GM18870 (cell line): ENCODE data around the gene CEL.
"Not testable (repeated sequence)": the region's sequence is repeated elsewhere in the genome, so short reads cannot be mapped to it uniquely, and the experiment has no call there.

ENCODE experiments used
- ATAC-seq: cut with Tn5 transposase; IDR thresholded peaks from one replicate; pipeline ENCODE4 v1.9.1; 2021; ENCODE audit warnings: moderate library complexity; ENCODE audit not compliant: unreplicated experiment

Gene CEL

DNA sequence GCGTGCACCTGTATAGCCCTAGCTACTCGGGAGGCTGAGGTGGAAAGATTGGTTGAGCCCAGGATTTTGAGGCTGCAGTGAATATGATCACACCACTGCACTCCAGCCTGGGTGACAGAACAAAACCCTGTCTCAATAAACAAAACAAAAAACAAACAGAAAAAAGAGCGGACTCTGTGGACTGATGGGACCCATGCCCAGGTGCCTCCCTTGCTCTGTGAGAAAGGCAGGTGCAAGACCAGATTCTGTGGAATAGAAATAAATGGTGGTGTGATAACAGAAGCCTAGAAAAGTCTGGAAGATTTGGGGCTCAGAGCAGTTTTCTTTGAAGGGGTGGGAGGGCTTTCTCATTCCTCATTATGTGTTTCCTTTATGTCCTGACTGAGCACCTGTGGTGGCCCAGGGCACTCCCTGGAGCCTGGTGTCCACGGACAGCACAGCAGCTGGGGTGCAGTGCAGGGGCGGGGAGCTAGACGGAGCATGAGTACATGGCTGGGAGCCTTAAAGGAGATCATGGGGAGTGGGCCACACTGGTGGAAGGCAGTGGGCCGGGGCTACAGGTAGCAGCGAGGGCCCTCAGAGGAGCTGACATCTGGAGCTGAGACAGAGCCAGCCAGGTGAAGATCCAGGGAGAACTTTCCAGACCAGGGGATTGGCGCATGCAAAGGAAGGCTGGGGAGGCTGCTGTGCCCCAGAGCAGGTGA, 15.4 kb upstream of the CEL start:
- ATAC-seq = no peak

DNA sequence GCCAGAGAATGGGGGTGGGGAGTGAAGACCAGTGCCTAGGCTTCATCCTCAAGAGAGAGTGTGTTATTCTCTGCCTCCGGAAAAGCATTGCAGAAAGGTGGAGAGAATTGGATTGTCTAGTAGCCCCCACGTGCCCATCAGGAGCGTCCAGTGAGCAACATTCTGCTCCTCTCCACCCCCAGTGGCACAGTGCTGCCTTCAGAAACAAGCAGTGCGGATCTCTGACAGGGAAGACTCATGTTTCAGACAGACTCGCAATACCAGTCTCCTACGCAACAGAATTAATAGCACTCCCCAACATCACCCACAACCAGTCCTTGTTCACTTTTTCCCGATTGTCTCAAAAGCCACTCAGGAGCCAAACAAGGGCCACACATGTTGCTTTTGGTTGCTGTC, 14.9 kb upstream of the CEL start:
- ATAC-seq = no peak

DNA sequence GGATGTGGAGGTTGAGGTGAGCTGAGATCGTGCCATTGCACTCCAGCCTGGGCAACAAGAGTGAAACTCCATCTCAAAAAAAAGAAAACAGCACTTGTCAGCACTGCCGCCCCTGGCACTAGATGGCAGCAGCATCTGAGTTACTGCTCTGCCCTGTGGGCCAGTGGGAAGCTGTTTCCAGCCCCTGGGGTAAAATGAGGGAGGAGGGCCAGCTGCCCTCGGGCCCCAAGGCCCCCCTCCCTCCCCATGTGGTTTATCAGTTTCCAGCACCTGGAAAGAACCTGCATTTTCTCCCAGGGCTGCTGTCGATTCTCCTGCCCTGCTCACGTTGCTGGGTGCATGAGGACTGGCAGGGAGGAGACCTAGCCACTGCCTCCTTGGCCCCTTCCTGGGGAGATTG, 13.2 kb upstream of the CEL start:
- no peak for ATAC-seq

DNA sequence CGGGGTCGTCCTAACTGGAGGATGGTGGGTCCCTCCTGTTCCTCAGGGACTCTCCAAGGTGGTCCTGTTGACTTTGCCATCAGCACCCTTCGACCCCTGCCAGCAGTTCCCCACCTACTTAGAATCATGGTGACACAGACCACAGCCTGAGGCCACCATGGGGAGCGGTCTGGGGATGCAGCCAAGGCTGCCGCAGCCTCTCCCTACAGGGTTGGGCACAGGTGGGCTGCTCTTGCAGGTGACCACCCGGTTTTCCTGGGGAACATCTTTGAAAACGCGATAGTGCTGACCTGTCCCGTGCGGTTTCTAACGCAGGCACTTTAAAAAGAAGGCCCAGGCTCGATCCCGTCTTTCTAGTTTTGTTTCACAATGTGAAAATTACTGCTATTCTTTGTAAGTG, 12.7 kb upstream of the CEL start:
- ATAC-seq = no peak

DNA sequence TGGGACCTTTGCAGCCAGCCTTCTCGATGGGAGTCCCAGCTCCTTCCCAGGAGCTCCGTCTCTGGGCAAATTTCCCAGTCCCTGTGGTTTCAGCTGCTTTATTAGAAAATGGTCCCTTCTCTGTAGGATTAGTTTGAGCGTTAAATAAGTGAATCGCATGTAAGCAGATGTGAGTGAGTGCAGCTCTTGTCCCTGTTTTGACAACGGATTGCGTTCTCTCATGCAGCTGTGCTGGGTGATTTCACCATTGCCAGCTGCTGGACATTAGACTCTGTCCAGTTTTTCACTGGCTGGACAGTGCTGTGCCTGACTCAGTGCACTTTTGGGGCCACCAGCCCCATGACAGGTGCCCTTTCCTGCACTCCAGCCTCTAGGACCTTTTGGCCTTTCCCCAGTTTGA, 11.6 kb upstream of the CEL start:
- no peak for ATAC-seq

DNA sequence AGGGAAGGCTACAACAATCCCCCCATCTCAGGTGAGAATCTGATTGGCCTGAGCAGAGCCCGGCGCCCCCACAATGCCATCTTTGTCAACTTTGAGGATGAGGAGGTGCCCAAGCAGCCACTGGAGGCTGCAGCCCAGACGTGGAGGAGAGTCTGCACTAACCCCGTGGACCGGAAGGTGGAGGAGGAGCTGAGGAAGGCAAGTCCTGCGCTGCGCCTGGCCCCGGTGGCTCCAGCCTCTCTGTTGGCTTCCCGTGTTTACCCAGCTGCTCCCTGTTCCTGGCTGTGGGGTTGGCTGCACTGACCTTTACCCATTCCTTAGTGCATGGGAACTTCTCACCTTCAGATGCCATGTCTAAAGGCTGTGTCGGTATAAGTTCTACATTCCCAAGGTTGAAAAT, 11.0 kb upstream of the CEL start:
- no peak for ATAC-seq

DNA sequence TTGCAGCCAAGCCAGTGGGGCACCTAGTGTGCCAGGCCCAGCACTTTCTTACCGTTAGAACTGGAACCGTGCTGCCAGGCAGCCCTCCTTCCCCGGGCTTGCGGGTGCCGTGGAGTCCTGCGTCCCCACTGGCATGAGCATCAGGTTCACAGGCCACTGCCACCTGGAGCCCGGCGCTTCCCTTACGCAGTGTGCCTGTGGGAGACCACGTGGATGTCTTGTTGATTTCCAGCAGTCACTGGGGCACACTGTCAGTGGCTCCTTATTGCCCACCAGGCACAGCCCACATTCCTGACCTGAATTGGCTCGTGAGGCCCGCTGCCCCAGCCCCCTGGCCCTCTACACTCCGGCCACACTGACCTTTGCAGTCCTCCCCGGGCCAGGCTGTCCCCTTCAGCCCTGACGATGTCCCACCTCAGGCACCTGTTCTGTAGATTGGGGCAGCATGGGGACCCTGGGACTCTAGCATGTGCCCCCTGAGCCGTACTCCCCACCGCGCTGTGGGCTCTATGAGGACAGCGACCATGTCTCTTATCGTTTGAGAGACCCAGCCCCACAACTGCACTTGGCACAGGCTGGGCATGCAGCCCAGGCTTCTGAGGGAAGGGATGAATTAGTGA, 10.4 kb upstream of the CEL start:
- no peak for ATAC-seq

DNA sequence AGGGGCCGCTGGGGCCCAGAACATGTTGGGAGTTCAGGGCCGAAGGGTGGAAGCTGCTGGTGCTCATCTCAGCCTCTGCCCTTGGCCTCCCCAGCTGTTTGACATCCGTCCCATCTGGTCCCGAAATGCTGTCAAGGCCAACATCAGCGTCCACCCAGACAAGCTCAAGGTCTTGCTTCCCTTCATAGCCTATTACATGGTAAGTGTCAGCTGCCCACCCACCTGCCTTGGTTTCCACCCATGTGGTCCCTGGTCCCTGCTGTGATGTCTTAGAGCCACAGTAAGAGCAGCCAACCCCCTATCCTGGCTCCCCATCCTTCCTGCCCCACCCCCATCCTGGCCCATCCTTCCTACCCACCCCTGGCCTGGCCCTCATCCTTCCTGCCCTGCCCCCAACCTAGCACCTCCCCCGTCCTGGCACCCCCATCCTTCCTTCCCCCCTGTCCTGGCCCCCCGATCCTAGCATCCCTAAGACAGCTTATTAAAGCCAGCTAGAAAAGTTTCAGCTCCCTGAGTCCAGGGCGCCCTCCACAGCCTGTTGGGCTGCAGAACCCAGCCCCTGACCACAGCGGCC, 9.7 kb upstream of the CEL start:
- no peak for ATAC-seq

DNA sequence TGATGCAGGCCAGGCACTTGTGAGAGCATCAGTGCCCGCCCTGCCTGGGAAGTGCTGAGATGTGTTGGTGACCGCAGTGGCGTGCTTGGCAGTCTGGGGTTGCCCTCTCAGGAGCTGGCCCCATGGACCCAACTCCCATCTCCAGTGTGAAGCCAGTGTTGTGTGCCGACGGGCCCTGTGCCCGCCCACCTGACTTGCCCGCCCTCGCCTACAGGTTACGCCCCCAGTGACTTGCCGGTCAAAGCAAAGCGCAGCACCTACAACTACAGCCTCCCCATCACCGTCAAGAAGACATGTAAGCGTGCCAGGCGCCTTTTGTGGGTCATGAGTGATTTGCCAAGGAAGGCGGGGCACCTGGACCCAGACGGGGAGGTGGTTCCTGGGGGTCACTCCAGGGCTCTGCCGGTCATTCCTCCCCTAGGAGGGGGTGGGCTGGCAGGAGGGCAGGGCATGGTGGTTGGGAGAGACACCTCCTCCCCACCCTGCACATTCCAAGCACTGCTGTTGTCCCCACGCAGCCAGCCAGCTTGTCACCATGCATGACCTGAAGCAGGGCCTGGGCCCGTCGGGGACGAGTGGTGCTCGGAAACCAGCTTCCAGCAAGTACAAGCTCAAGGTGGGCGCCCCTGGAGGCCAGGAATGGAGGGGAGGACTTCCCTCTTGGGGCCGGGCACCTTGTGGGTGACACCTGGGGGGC, 7.4 kb upstream of the CEL start:
- no peak for ATAC-seq

DNA sequence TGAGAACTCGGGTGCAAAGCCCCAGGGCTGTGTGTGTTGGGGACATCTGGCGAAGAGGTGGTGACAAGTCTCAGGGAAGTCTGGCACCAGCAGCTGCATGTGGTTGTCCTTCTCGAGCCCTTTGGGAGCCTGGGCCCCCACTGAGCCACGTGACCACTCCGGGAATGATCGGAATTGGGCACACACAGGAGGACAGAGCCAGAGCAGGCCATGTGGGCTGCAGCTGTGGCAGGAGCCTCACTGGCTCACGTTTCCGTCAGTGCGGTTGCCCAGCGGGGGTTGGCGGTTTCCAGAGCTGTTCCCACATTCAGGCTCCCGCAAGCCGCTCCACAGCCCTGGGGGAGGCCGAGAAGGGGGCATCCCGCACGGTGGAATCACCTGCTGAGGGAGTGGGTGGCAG, 6.8 kb upstream of the CEL start:
- ATAC-seq = no peak

DNA sequence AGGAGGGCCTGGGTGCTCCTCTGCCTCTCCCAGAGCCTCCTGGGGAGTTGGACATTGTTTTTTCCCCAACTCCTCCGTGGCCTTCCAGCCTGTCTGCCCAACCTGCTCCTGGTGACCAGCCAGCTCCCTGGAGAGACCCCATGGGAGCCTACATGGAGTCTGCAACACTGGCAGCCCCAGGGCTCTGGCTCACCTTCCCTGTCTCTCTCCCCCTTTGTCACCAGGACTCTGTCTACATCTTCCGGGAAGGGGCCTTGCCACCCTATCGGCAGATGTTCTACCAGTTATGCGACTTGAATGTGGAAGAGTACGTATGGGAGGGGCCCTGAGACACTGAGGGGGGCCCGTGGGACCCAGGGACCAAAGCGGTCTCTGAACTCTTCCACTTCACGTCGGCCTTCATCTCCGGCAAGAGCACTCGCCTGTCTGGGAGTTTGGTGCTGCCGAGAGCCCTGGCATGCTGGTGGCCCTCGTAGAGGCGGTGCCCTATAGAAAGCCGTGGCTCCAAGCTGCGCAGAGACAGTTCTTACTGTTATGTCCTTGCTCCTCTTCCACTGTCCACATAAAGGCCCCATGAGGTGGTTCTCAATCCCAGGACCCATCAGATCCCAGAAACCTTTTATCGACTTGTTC, 5.9 kb upstream of the CEL start:
- ATAC-seq = no peak

DNA sequence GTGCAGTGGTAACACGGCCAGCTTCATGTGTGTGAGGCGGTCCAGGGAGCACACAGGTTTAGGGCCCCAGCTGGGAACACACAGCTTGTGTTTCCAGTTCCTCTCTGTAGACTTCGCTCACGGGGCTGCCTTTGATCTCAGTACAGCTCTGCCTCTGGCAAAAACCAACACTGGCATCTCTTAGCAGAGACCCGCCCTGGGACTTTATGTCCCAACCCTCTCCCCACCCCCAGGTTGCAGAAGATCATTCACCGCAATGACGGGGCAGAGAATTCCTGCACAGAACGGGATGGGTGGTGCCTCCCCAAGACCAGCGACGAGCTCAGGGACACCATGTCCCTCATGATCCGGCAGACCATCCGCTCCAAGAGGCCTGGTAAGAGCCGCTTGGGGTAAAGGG, 5.2 kb upstream of the CEL start:
- ATAC-seq = no peak

DNA sequence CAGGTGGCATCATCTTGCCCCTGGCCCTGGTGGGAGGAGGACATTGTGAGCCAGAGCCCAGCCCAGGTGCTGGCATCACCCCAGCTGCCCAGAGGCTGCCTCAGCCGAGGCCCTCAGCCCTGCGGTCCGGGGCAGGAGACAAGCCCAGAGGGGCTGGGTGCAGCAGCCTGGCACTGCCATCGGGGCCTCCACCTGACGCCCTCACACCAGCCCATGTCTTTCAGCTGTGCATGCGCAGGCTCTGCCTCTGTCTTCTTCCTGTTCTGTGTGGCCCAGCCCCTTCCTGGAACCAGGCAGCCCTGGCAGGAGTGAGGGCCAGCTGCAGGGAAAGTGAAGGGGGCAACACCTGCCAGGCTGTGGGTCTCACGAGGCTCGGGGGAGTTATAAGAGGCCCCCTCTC, 4.8 kb upstream of the CEL start:
- no peak for ATAC-seq

DNA sequence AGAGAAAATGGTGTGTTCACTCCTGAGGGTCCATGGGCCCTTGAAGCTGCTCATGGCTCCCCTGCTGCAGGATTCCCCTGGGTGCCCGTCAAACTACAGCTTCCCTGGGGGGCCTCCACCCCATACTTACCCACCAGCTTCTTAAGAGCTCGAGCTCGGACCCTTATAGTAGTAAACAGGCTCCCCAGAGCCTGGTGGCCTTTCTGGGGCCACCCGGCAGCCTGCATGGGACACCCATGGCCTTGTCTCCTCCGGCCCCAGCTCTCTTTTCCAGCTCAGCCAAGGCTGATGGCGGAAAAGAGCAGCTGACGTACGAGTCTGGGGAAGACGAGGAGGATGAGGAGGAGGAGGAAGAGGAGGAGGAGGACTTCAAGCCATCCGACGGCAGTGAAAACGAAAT, 4.2 kb upstream of the CEL start:
- no peak for ATAC-seq

DNA sequence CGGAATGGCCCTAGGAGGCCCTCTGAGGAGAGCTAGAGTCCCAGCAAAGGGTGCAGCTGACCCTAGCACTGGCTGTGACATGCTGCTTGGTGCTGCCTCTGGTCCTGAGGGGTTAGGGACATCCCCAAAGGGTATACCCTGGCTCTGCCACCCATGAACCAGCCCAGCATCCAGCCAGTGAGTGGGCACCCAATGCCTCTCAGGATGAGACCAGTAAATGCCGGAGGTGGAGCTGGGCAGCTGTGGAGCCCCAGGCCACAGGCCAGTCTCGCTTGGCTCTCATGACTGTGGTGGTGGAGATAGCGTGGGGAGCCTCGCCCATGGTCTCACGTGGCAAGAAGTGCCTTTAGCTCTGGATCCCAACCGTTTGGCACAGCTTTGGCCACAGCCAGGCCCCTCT, 3.7 kb upstream of the CEL start:
- no peak for ATAC-seq

DNA sequence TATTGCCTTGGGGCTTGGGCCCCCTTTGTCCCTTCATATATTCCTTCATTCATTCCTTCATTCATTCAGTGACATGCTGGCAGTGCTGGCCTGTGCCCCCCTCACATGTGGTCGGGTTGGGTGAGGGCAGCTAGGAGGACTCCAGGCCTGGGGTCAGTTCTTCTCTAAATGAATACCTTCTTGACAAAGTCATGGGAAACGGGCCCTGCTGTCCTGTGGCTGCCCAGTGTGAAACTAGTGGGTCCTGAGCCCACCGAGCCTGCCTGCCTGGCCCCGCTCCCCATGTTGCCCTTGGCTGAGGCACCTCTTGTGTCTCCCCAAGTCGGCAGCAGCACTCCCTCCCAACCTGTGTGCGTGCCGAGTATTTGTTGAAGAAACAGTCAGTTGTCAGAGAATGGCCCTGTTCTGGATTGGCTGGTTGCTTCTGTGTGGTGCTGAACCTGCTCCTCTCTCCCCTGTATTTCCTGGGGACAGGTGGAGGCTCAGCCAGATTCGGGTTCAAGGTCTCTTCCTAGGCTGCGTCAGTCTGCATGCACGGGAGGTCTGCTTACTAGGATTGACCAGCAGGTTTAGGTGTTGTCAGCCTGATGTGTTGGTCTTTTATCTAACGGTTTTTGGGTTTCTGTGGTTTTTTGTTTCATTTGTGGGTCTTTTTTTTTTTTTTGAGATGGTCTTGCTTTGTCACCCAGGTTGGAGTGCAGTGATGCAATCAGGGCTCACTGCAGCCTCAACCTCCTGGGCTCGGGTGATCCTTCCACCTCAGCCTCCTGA, 3.0 kb upstream of the CEL start:
- no peak for ATAC-seq

DNA sequence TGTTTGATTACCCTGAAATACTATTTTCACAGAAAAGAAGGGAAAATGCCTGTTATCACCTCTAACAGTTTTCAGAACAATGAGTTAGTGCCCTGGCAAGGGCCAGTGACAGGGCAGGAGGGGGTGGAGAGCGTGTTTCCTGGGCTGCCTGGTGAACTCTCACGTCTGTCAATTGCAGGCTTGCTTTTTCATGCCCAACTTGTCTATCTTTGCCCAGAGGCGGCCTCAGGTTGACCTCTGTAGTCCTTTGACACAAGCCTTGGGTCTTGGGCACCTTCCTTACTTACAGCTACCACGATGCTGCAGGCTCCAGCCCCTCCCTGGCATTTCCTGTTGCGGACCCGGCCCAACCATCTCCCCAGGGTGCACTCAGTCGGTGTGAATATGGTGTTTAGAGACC, 2.2 kb upstream of the CEL start:
- ATAC-seq = no peak

DNA sequence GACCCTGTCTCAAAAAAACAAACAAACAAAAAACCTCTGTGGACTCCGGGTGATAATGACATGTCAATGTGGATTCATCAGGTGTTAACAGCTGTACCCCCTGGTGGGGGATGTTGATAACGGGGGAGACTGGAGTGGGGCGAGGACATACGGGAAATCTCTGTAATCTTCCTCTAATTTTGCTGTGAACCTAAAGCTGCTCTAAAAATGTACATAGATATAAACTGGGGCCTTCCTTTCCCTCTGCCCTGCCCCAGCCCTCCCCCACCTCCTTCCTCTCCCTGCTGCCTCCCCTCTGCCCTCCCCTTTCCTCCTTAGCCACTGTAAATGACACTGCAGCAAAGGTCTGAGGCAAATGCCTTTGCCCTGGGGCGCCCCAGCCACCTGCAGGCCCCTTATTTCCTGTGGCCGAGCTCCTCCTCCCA, 1.4 kb upstream of the CEL start:
- ATAC-seq = no peak

DNA sequence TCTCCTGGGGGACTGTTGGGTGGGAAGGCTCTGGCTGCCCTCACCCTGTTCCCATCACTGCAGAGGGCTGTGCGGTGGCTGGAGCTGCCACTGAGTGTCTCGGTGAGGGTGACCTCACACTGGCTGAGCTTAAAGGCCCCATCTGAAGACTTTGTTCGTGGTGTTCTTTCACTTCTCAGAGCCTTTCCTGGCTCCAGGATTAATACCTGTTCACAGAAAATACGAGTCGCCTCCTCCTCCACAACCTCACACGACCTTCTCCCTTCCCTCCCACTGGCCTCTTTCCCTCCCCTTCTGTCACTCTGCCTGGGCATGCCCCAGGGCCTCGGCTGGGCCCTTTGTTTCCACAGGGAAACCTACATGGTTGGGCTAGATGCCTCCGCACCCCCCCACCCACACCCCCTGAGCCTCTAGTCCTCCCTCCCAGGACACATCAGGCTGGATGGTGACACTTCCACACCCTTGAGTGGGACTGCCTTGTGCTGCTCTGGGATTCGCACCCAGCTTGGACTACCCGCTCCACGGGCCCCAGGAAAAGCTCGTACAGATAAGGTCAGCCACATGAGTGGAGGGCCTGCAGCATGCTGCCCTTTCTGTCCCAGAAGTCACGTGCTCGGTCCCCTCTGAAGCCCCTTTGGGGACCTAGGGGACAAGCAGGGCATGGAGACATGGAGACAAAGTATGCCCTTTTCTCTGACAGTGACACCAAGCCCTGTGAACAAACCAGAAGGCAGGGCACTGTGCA, 590 bp upstream of the CEL start:
- ATAC-seq = not testable (repeated sequence)

DNA sequence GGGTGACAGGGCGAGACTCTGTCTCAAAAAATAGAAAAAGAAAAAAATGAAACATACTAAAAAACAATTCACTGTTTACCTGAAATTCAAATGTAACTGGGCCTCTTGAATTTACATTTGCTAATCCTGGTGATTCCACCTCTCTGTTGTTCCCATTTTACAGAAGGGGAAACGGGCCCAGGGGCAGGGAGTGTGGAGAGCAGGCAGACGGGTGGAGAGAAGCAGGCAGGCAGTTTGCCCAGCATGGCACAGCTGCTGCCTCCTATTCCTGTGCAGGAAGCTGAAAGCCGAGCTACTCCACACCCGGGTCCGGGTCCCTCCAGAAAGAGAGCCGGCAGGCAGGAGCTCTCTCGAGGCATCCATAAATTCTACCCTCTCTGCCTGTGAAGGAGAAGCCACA, 788 bp downstream of the CEL start:
- not testable (repeated sequence) for ATAC-seq
